ENCODE results near the gene TSSK3.

DNA sequence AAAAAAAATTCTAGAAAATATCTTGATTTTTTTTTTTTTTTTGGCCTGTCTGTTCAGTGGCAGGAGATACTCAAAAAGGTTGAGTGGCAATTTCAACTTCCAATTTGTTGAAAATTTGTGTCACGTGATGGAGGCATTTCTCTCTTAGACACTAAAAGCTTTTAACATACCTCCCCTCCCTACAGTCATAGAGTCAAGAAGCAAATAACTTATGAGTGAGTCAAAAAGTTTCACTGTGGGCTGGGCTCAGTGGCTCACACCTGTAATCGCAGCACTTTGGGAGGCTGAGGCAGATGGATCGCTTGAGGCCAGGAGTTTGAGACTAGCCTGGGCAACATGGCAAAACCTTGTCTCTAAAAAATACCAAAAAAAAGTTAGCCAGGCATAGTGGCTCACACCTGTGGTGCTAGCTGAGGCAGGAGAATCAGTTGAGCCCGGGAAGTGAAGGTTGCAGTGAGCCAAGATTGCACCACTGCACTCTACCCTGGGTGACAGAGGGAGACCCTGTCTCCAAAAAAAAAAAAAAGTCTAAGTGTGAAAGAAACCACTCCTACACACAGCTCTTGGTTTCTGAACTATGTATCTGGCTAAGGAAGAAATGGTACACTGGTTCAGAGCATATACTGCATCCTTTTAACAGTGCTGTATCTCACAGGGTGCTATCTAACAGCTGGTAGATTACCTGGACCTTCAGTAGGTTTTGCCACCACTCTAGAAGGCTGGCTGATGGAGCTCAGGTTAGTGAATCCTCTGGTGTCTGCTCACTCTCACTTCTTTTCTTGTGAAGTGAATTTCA is 43.5 kb downstream of the TSSK3 start:
- TF ChIP-seq, protein P1, sequence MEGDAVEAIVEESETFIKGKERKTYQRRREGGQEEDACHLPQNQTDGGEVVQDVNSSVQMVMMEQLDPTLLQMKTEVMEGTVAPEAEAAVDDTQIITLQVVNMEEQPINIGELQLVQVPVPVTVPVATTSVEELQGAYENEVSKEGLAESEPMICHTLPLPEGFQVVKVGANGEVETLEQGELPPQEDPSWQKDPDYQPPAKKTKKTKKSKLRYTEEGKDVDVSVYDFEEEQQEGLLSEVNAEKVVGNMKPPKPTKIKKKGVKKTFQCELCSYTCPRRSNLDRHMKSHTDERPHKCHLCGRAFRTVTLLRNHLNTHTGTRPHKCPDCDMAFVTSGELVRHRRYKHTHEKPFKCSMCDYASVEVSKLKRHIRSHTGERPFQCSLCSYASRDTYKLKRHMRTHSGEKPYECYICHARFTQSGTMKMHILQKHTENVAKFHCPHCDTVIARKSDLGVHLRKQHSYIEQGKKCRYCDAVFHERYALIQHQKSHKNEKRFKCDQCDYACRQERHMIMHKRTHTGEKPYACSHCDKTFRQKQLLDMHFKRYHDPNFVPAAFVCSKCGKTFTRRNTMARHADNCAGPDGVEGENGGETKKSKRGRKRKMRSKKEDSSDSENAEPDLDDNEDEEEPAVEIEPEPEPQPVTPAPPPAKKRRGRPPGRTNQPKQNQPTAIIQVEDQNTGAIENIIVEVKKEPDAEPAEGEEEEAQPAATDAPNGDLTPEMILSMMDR (optimal IDR thresholded peaks at IDR 0.05 in 1 of 3, IDR thresholded peaks at IDR 0.05 in 1 of 3, conservative IDR thresholded peaks at IDR 0.05 in 1 of 3; ENCODE audit: extremely low read depth in 1 of 3, insufficient read depth in 2 of 3, low read length in 3 of 3), result no peak
- no peak for TF ChIP-seq EZH2 (IDR thresholded peaks at IDR 0.05; ENCODE audit: low read length)

Measured in keratinocyte (primary cell).